Suprapubic skin (tissue), 4 donors: ENCODE results near the gene LRRC26. TPM values are rescaled to one million over a fixed set of nuclear protein-coding genes. Genes with fewer than 3 reads are reported as not detected.

ENCODE experiments used
- DNase-seq, 2 donors: peaks; one replicate each; pipeline ENCODE4 v3.0.0-alpha.2; 2019; ENCODE audit warnings: low spot score in 2 of 2
- H3K27ac ChIP-seq: fragments of 200-600 bp; sonication (generic); one replicate; pipeline ENCODE4 v1.5.1; 2019
- H3K27me3 ChIP-seq: fragments of 200-600 bp; sonication (generic); one replicate; pipeline ENCODE4 v1.5.1; 2019
- H3K36me3 ChIP-seq: fragments of 200-600 bp; sonication (generic); one replicate; pipeline ENCODE4 v1.5.1; 2019
- H3K4me1 ChIP-seq: fragments of 200-600 bp; sonication (generic); one replicate; pipeline ENCODE4 v1.5.1; 2019
- H3K4me3 ChIP-seq: fragments of 200-600 bp; sonication (generic); one replicate; pipeline ENCODE4 v1.5.1; 2019; ENCODE audit warnings: mild to moderate bottlenecking
- H3K9me3 ChIP-seq: fragments of 200-600 bp; sonication (generic); one replicate; pipeline ENCODE4 v1.5.1; 2019
- CTCF ChIP-seq, 2 donors: fragments of 200-600 bp in 1 of 2; fragments of 450-650 bp in 1 of 2; sonication (generic) in 1 of 2; IDR thresholded peaks; one replicate each; pipeline ENCODE4 v1.5.1; 2016 to 2019; ENCODE audit warnings: antibody characterized with exemption in 2 of 2, mild to moderate bottlenecking in 1 of 2, moderate library complexity in 1 of 2
- EP300 ChIP-seq: sonication (generic); formaldehyde crosslinking; IDR thresholded peaks from one replicate; pipeline ENCODE4 v1.6.1; 2017; ENCODE audit warnings: antibody characterized with exemption
- POLR2A ChIP-seq, 2 donors: fragments of 450-650 bp; IDR thresholded peaks; one replicate each; pipeline ENCODE4 v1.6.1; 2017; ENCODE audit warnings: antibody characterized with exemption in 2 of 2, mild to moderate bottlenecking in 2 of 2, moderate library complexity in 2 of 2
- POLR2AphosphoS5 ChIP-seq, 3 donors: sonication (generic); formaldehyde crosslinking; IDR thresholded peaks; one replicate each; pipeline ENCODE4 v1.6.1; 2017; ENCODE audit warnings: antibody characterized with exemption in 3 of 3
- WGBS: methylation state at CpG from one replicate; pipeline ENCODE4 v1.1.5; 2018; 5-methylcytosine and 5-hydroxymethylcytosine counted together
- total RNA-seq, 4 donors: library from RNA; depleted of rRNA; stranded (reverse); fragments of >200 nt; gene quantifications; one replicate each; pipeline ENCODE4 v1.1.0, GENCODE V29; 2016

The LRRC26 gene
- total RNA-seq, 4 donors from 2014 or later: 5.4 to 37.2 (median 7.9) TPM

- Histone ChIP-seq H3K27me3 (peaks cover 59% of the 10 kb centered on the region), H3K4me1 (peaks cover 20% of the 10 kb centered on the region), H3K36me3 (no peaks in the 10 kb centered on the region), H3K4me3 (no peak overlapping the region), H3K27ac (no peak overlapping the region), H3K9me3 (no peaks in the 10 kb centered on the region)
- TF ChIP-seq POLR2AphosphoS5 (IDR thresholded peaks at IDR 0.05): no peak
- no peak for TF ChIP-seq CTCF (IDR thresholded peaks at IDR 0.05)
- no peak for TF ChIP-seq POLR2A (IDR thresholded peaks at IDR 0.05)
- no peak for TF ChIP-seq EP300
- 92% methylated on average over 4 of the region's 4 CpGs for WGBS
- no peak for DNase-seq
These were observed 35.7 kb downstream of the LRRC26 start for GRCh38 chr9:137134191-137134590.

- Histone ChIP-seq H3K27ac (peak overlapping the region; percentile 64), H3K9me3 (no peaks in the 10 kb centered on the region), H3K36me3 (no peaks in the 10 kb centered on the region), H3K27me3 (peaks cover 20% of the 10 kb centered on the region), H3K4me1 (peaks cover 37% of the 10 kb centered on the region), H3K4me3 (peak overlapping the region; percentile 76)
- WGBS: 10% methylated on average over 14 of the region's 58 CpGs
- no peak for DNase-seq
- no peak for TF ChIP-seq POLR2A (IDR thresholded peaks at IDR 0.05)
- no peak for TF ChIP-seq EP300
- no peak for TF ChIP-seq CTCF (IDR thresholded peaks at IDR 0.05)
- TF ChIP-seq POLR2AphosphoS5 (IDR thresholded peaks at IDR 0.05): no peak
These were observed 39.6 kb downstream of the LRRC26 start for GRCh38 chr9:137130176-137130755.

- no CpG with 5 or more reads among the region's 86 CpGs for WGBS
- Histone ChIP-seq H3K27ac (peak overlapping the region; percentile 64), H3K9me3 (no peaks in the 10 kb centered on the region), H3K27me3 (peaks cover 18% of the 10 kb centered on the region), H3K4me1 (peaks cover 37% of the 10 kb centered on the region), H3K4me3 (peak overlapping the region; percentile 76), H3K36me3 (no peaks in the 10 kb centered on the region)
- TF ChIP-seq CTCF (IDR thresholded peaks at IDR 0.05) (no peak), EP300 (no peak), POLR2A (IDR thresholded peaks at IDR 0.05) (no peak), POLR2AphosphoS5 (IDR thresholded peaks at IDR 0.05) (no peak)
- peak in 1 of 2 donors; percentile 87 for DNase-seq
These were observed 40.2 kb downstream of the LRRC26 start for GRCh38 chr9:137129456-137130175.

GRCh38 chr9:137128862-137129455 lies 40.9 kb downstream of the LRRC26 start:
- Histone ChIP-seq H3K27me3 (peaks cover 14% of the 10 kb centered on the region), H3K4me3 (peak overlapping the region; percentile 76), H3K9me3 (no peaks in the 10 kb centered on the region), H3K36me3 (no peaks in the 10 kb centered on the region), H3K27ac (peak overlapping the region; percentile 64), H3K4me1 (peaks cover 37% of the 10 kb centered on the region)
- 35% methylated on average over 15 of the region's 37 CpGs for WGBS
- TF ChIP-seq POLR2AphosphoS5 (IDR thresholded peaks at IDR 0.05): no peak
- no peak for TF ChIP-seq POLR2A (IDR thresholded peaks at IDR 0.05)
- TF ChIP-seq EP300: no peak
- no peak for TF ChIP-seq CTCF (IDR thresholded peaks at IDR 0.05)
- DNase-seq: no peak
